ENCODE results near the gene GPC5.
"Not testable (repeated sequence)": the region's sequence is repeated elsewhere in the genome, so short reads cannot be mapped to it uniquely, and the experiment has no call there.

GPC5 gene

GRCh38 chr13:91776611-91777193, 378.3 kb downstream of the GPC5 start:
- Histone ChIP-seq H2AK5ac (ENCODE audit: low read length, severe bottlenecking) (no peak overlapping the region), H3K27ac (ENCODE audit: low read length, poor library complexity, severe bottlenecking) (no peak overlapping the region), H3K9ac (ENCODE audit: low read length) (no peak overlapping the region), H4K91ac (ENCODE audit: low read length) (no peak overlapping the region), H2AFZ (ENCODE audit: low read depth, low read length) (no peak overlapping the region), H3K79me1 (replicated peaks; ENCODE audit: low read length, poor library complexity, severe bottlenecking) (no peaks in the 10 kb centered on the region), H3K36me3 (ENCODE audit: control insufficient read depth in 1 of 2, insufficient read depth in 2 of 2, low read depth in 1 of 2, low read length in 2 of 2) (no peaks in the 10 kb centered on the region), H3K9me3 (ENCODE audit: control insufficient read depth, low read length) (no peaks in the 10 kb centered on the region), H3K23ac (ENCODE audit: low read length in 2 of 2) (no peak overlapping the region), H3K4me1 (ENCODE audit: control insufficient read depth, insufficient read depth, low read depth, low read length) (no peaks in the 10 kb centered on the region), H2BK15ac (ENCODE audit: low read depth, poor library complexity, severe bottlenecking) (no peak overlapping the region), H2BK120ac (ENCODE audit: low read depth, low read length) (no peak overlapping the region), H3K18ac (ENCODE audit: low read depth in 1 of 2, low read length in 2 of 2) (no peak overlapping the region), H4K8ac (ENCODE audit: low read length) (no peak overlapping the region), H2BK12ac (ENCODE audit: low read length in 2 of 2) (no peak overlapping the region), H2BK5ac (ENCODE audit: low read depth, low read length, poor library complexity, severe bottlenecking) (no peak overlapping the region), H3K4me2 (ENCODE audit: low read length, poor library complexity, severe bottlenecking) (no peak overlapping the region), H3K27me3 (ENCODE audit: control insufficient read depth in 1 of 2, insufficient read depth in 1 of 2, low read length in 2 of 2) (no peaks in the 10 kb centered on the region), H3K14ac (ENCODE audit: low read length in 2 of 2) (no peak overlapping the region), H3K4ac (ENCODE audit: low read depth in 1 of 2, low read length in 2 of 2) (no peak overlapping the region), H3K4me3 (ENCODE audit: insufficient read depth in 1 of 2, low read depth in 1 of 2, low read length in 2 of 2) (no peak overlapping the region)
- DNase-seq: no peak
- 37% methylated on average over 2 of the region's 2 CpGs for WGBS

GRCh38 chr13:91778123-91778522, 379.7 kb downstream of the GPC5 start:
- Histone ChIP-seq H2BK15ac (ENCODE audit: low read depth, poor library complexity, severe bottlenecking) (no peak overlapping the region), H3K36me3 (ENCODE audit: control insufficient read depth in 1 of 2, insufficient read depth in 2 of 2, low read depth in 1 of 2, low read length in 2 of 2) (no peaks in the 10 kb centered on the region), H2BK5ac (ENCODE audit: low read depth, low read length, poor library complexity, severe bottlenecking) (no peak overlapping the region), H2AK5ac (ENCODE audit: low read length, severe bottlenecking) (no peak overlapping the region), H3K27me3 (ENCODE audit: control insufficient read depth in 1 of 2, insufficient read depth in 1 of 2, low read length in 2 of 2) (no peaks in the 10 kb centered on the region), H3K14ac (ENCODE audit: low read length in 2 of 2) (no peak overlapping the region), H4K91ac (ENCODE audit: low read length) (no peak overlapping the region), H3K4me2 (ENCODE audit: low read length, poor library complexity, severe bottlenecking) (no peak overlapping the region), H2AFZ (ENCODE audit: low read depth, low read length) (no peak overlapping the region), H3K4ac (ENCODE audit: low read depth in 1 of 2, low read length in 2 of 2) (no peak overlapping the region), H3K18ac (ENCODE audit: low read depth in 1 of 2, low read length in 2 of 2) (no peak overlapping the region), H2BK12ac (ENCODE audit: low read length in 2 of 2) (no peak overlapping the region), H3K4me1 (ENCODE audit: control insufficient read depth, insufficient read depth, low read depth, low read length) (no peaks in the 10 kb centered on the region), H3K27ac (ENCODE audit: low read length, poor library complexity, severe bottlenecking) (no peak overlapping the region), H4K8ac (ENCODE audit: low read length) (no peak overlapping the region), H3K79me1 (replicated peaks; ENCODE audit: low read length, poor library complexity, severe bottlenecking) (no peaks in the 10 kb centered on the region), H3K9ac (ENCODE audit: low read length) (no peak overlapping the region), H3K9me3 (ENCODE audit: control insufficient read depth, low read length) (no peaks in the 10 kb centered on the region), H3K4me3 (ENCODE audit: insufficient read depth in 1 of 2, low read depth in 1 of 2, low read length in 2 of 2) (peak overlapping the region in 1 of 2 experiments; percentile 33), H2BK120ac (ENCODE audit: low read depth, low read length) (no peak overlapping the region), H3K23ac (ENCODE audit: low read length in 2 of 2) (no peak overlapping the region)
- no peak for DNase-seq
- 93% methylated on average over 3 of the region's 4 CpGs for WGBS

- not testable (repeated sequence) for H3K14ac ChIP-seq (ENCODE audit: low read length in 2 of 2); H3K4me2 ChIP-seq (ENCODE audit: low read length, poor library complexity, severe bottlenecking); H3K27ac ChIP-seq (ENCODE audit: low read length, poor library complexity, severe bottlenecking); H4K91ac ChIP-seq (ENCODE audit: low read length); H3K23ac ChIP-seq (ENCODE audit: low read length in 2 of 2); H3K4me3 ChIP-seq (ENCODE audit: insufficient read depth in 1 of 2, low read depth in 1 of 2, low read length in 2 of 2); H2AK5ac ChIP-seq (ENCODE audit: low read length, severe bottlenecking); H2AFZ ChIP-seq (ENCODE audit: low read depth, low read length); H2BK15ac ChIP-seq (ENCODE audit: low read depth, poor library complexity, severe bottlenecking); H3K4ac ChIP-seq (ENCODE audit: low read depth in 1 of 2, low read length in 2 of 2); H2BK120ac ChIP-seq (ENCODE audit: low read depth, low read length); H3K18ac ChIP-seq (ENCODE audit: low read depth in 1 of 2, low read length in 2 of 2); H3K9ac ChIP-seq (ENCODE audit: low read length); H3K4me1 ChIP-seq (ENCODE audit: control insufficient read depth, insufficient read depth, low read depth, low read length); H3K36me3 ChIP-seq (ENCODE audit: control insufficient read depth in 1 of 2, insufficient read depth in 2 of 2, low read depth in 1 of 2, low read length in 2 of 2); H2BK5ac ChIP-seq (ENCODE audit: low read depth, low read length, poor library complexity, severe bottlenecking); H2BK12ac ChIP-seq (ENCODE audit: low read length in 2 of 2); H3K79me1 ChIP-seq (replicated peaks; ENCODE audit: low read length, poor library complexity, severe bottlenecking); H4K8ac ChIP-seq (ENCODE audit: low read length); H3K27me3 ChIP-seq (ENCODE audit: control insufficient read depth in 1 of 2, insufficient read depth in 1 of 2, low read length in 2 of 2); H3K9me3 ChIP-seq (ENCODE audit: control insufficient read depth, low read length)
- DNase-seq: peak; percentile 19
- WGBS: 53% methylated on average over 4 of the region's 7 CpGs
Observed at GRCh38 chr13:91781982-91782691, 383.7 kb downstream of the GPC5 start.

- Histone ChIP-seq H2AFZ (ENCODE audit: low read depth, low read length) (no peak overlapping the region), H3K18ac (ENCODE audit: low read depth in 1 of 2, low read length in 2 of 2) (no peak overlapping the region), H3K9ac (ENCODE audit: low read length) (no peak overlapping the region), H2BK120ac (ENCODE audit: low read depth, low read length) (no peak overlapping the region), H3K79me1 (replicated peaks; ENCODE audit: low read length, poor library complexity, severe bottlenecking) (no peaks in the 10 kb centered on the region), H3K4me1 (ENCODE audit: control insufficient read depth, insufficient read depth, low read depth, low read length) (no peaks in the 10 kb centered on the region), H2BK5ac (ENCODE audit: low read depth, low read length, poor library complexity, severe bottlenecking) (no peak overlapping the region), H3K36me3 (ENCODE audit: control insufficient read depth in 1 of 2, insufficient read depth in 2 of 2, low read depth in 1 of 2, low read length in 2 of 2) (no peaks in the 10 kb centered on the region), H3K4me2 (ENCODE audit: low read length, poor library complexity, severe bottlenecking) (no peak overlapping the region), H2AK5ac (ENCODE audit: low read length, severe bottlenecking) (no peak overlapping the region), H2BK12ac (ENCODE audit: low read length in 2 of 2) (no peak overlapping the region), H2BK15ac (ENCODE audit: low read depth, poor library complexity, severe bottlenecking) (no peak overlapping the region), H3K4ac (ENCODE audit: low read depth in 1 of 2, low read length in 2 of 2) (no peak overlapping the region), H3K4me3 (ENCODE audit: insufficient read depth in 1 of 2, low read depth in 1 of 2, low read length in 2 of 2) (no peak overlapping the region), H3K14ac (ENCODE audit: low read length in 2 of 2) (no peak overlapping the region), H4K91ac (ENCODE audit: low read length) (no peak overlapping the region), H4K8ac (ENCODE audit: low read length) (no peak overlapping the region), H3K23ac (ENCODE audit: low read length in 2 of 2) (no peak overlapping the region), H3K27me3 (ENCODE audit: control insufficient read depth in 1 of 2, insufficient read depth in 1 of 2, low read length in 2 of 2) (no peaks in the 10 kb centered on the region), H3K9me3 (ENCODE audit: control insufficient read depth, low read length) (no peaks in the 10 kb centered on the region), H3K27ac (ENCODE audit: low read length, poor library complexity, severe bottlenecking) (no peak overlapping the region)
- no peak for DNase-seq
- WGBS: 85% methylated on average over 5 of the region's 5 CpGs
Observed at GRCh38 chr13:91785431-91786119, 387.2 kb downstream of the GPC5 start.
